Measurements from ENCODE around the gene ARID1B.

ARID1B gene

GRCh38 chr6:157079771-157080170 lies 302.6 kb downstream of the ARID1B start:
- Histone ChIP-seq H3K9ac (ENCODE audit: low read length) (no peak overlapping the region; the same call in 1 of the 2 replicates), H4K20me1 (ENCODE audit: insufficient read depth, low read length) (no peaks in the 10 kb centered on the region), H3K27ac (ENCODE audit: low read depth, low read length, poor library complexity, severe bottlenecking) (peak overlapping the region; percentile 54), H3K79me2 (ENCODE audit: insufficient read depth, low read length) (peaks cover 11% of the 10 kb centered on the region; the same call in 1 of the 2 replicates), H3K4me2 (ENCODE audit: low read length) (peak overlapping the region; percentile 21; the same call in 1 of the 2 replicates), H3K4me1 (ENCODE audit: insufficient read depth, low read length, severe bottlenecking) (peaks cover 75% of the 10 kb centered on the region), H3F3A (ENCODE audit: insufficient read depth, low read length) (no peaks in the 10 kb centered on the region), H3K9me3 (ENCODE audit: low read length) (no peaks in the 10 kb centered on the region), H3K9me2 (ENCODE audit: low read depth, low read length) (no peaks in the 10 kb centered on the region), H3K27me3 (ENCODE audit: insufficient read depth, low read length) (no peaks in the 10 kb centered on the region), H3K36me3 (ENCODE audit: insufficient read depth, low read length) (peaks cover 3% of the 10 kb centered on the region; the same call in 1 of the 2 replicates), H3K4me3 (ENCODE audit: low read depth, low read length, poor library complexity, severe bottlenecking) (no peak overlapping the region), H2AFZ (ENCODE audit: low read length) (no peak overlapping the region)
- no peak for TF ChIP-seq EZH2 (IDR thresholded peaks at IDR 0.05; ENCODE audit: borderline replicate concordance, low read length)
- no peak for TF ChIP-seq CTCF (IDR thresholded peaks at IDR 0.05; ENCODE audit: low read length)

- H3K36me3 ChIP-seq (ENCODE audit: insufficient read depth, low read length): peaks cover 14% of the 10 kb centered on the region
- H3K27me3 ChIP-seq (ENCODE audit: insufficient read depth, low read length): no peaks in the 10 kb centered on the region
- H3K79me2 ChIP-seq (ENCODE audit: insufficient read depth, low read length): peaks cover 11% of the 10 kb centered on the region; the same call in 1 of the 2 replicates
- H4K20me1 ChIP-seq (ENCODE audit: insufficient read depth, low read length): no peaks in the 10 kb centered on the region
- no peak overlapping the region for H2AFZ ChIP-seq (ENCODE audit: low read length)
- no peak overlapping the region for H3K9ac ChIP-seq (ENCODE audit: low read length)
- no peak for TF ChIP-seq EZH2 (IDR thresholded peaks at IDR 0.05; ENCODE audit: borderline replicate concordance, low read length)
- TF ChIP-seq CTCF (IDR thresholded peaks at IDR 0.05; ENCODE audit: low read length): no peak
- H3K4me3 ChIP-seq (ENCODE audit: low read depth, low read length, poor library complexity, severe bottlenecking): no peak overlapping the region
- H3K9me3 ChIP-seq (ENCODE audit: low read length): no peaks in the 10 kb centered on the region
- H3K4me2 ChIP-seq (ENCODE audit: low read length): no peak overlapping the region
- H3K4me1 ChIP-seq (ENCODE audit: insufficient read depth, low read length, severe bottlenecking): peaks cover 68% of the 10 kb centered on the region
- no peaks in the 10 kb centered on the region for H3K9me2 ChIP-seq (ENCODE audit: low read depth, low read length)
- H3K27ac ChIP-seq (ENCODE audit: low read depth, low read length, poor library complexity, severe bottlenecking): no peak overlapping the region
- H3F3A ChIP-seq (ENCODE audit: insufficient read depth, low read length): no peaks in the 10 kb centered on the region
These were observed 303.8 kb downstream of the ARID1B start for GRCh38 chr6:157080986-157081391.

GRCh38 chr6:157083343-157083742 lies 306.2 kb downstream of the ARID1B start:
- H3K27me3 ChIP-seq (ENCODE audit: insufficient read depth, low read length): no peaks in the 10 kb centered on the region
- peaks cover 11% of the 10 kb centered on the region; the same call in 1 of the 2 replicates for H3K79me2 ChIP-seq (ENCODE audit: insufficient read depth, low read length)
- no peaks in the 10 kb centered on the region for H3K9me2 ChIP-seq (ENCODE audit: low read depth, low read length)
- no peak overlapping the region for H3K9ac ChIP-seq (ENCODE audit: low read length)
- H3K4me3 ChIP-seq (ENCODE audit: low read depth, low read length, poor library complexity, severe bottlenecking): no peak overlapping the region
- no peaks in the 10 kb centered on the region for H3F3A ChIP-seq (ENCODE audit: insufficient read depth, low read length)
- TF ChIP-seq EZH2 (IDR thresholded peaks at IDR 0.05; ENCODE audit: borderline replicate concordance, low read length): no peak
- no peak for TF ChIP-seq CTCF (IDR thresholded peaks at IDR 0.05; ENCODE audit: low read length)
- no peaks in the 10 kb centered on the region for H3K9me3 ChIP-seq (ENCODE audit: low read length)
- peaks cover 25% of the 10 kb centered on the region for H3K36me3 ChIP-seq (ENCODE audit: insufficient read depth, low read length)
- H3K4me1 ChIP-seq (ENCODE audit: insufficient read depth, low read length, severe bottlenecking): peaks cover 51% of the 10 kb centered on the region
- H2AFZ ChIP-seq (ENCODE audit: low read length): no peak overlapping the region
- H3K4me2 ChIP-seq (ENCODE audit: low read length): no peak overlapping the region
- H3K27ac ChIP-seq (ENCODE audit: low read depth, low read length, poor library complexity, severe bottlenecking): no peak overlapping the region
- H4K20me1 ChIP-seq (ENCODE audit: insufficient read depth, low read length): no peaks in the 10 kb centered on the region

Measured in OCI-LY1 (cell line).